ENCODE data around the gene SLC16A6. TPM values are rescaled to one million over a fixed set of nuclear protein-coding genes. Genes with fewer than 3 reads are reported as not detected.
"Not testable (repeated sequence)": the region's sequence is repeated elsewhere in the genome, so short reads cannot be mapped to it uniquely, and the experiment has no call there.

The SLC16A6 gene, protein sequence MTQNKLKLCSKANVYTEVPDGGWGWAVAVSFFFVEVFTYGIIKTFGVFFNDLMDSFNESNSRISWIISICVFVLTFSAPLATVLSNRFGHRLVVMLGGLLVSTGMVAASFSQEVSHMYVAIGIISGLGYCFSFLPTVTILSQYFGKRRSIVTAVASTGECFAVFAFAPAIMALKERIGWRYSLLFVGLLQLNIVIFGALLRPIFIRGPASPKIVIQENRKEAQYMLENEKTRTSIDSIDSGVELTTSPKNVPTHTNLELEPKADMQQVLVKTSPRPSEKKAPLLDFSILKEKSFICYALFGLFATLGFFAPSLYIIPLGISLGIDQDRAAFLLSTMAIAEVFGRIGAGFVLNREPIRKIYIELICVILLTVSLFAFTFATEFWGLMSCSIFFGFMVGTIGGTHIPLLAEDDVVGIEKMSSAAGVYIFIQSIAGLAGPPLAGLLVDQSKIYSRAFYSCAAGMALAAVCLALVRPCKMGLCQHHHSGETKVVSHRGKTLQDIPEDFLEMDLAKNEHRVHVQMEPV
- total RNA-seq, result 0.14 and 0.73 TPM in 2 replicates

DNA sequence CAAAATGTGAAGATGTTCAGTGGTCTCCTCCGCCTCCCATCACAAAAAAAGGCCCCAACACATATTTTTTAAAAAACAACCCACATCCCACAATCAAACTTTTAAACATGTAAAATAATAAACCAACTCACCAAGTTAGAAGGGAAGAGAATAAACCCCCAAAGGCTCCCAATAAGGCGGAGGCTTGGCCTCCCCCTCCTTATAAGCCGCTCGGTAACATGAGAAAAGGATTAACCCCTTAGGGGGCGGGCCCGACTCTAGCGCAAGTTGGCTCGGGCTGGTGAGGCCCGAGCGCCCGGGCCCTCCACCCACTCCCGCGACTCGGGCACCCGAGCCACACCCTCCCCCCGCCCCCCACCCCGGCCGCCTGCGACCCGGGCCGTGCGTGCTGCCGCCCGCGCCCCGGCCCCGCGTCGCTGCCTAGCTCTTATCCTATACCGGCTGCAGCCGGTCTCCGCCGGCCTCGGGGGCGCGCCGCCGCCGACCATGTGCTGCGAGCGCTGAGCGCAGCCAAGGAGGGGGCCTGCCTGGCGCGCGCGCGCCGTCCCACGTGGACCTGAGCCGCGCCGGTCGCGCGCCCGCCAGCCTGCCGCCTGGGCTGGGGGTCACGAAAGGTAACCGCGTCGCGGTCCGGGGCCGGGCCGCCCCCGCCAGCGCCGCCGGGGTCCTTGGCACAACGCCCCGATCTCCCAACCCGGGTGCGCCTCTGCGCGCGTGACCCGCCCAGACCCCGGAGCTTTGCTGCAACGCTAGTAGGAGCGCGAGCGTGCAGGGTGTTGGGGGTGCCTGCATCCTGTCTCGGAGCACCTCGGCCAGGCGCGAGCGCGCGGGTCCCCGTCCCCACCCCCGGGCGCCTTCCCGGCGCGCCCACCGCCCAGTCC, at the start of gene SLC16A6, which contains the start of gene ARSG:
TSS of gene SLC16A6 (minus strand) at position 173 of the 881 bp plus-strand sequence. CDS start 12,807 bp downstream, outside the sequence.
TSS of gene ARSG (plus strand) at position 541 of the 881 bp plus-strand sequence. CDS start 15,999 bp downstream, outside the sequence.
- no peak for DNase-seq (ENCODE audit: low read depth, low spot score)

DNA sequence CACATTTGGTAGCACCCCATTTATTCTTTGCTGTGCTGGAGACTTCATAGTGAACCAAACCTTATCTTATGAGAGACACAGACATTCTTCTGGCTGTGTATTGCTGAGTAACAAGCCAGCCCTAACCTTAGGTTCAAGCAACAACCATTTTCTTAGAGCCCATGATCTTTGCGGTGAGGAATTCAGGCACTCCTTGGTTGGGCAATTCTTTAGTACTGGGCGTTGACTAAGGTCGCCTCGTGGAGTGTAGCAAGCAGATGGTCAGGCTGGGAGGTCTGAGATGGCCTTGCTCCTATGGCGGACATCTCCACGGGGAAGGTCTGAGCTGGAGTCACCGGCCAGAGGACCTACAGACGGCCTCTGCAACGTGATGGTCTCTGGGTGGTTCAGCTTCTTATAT, 43.5 kb upstream of the SLC16A6 start:
- DNase-seq (ENCODE audit: low read depth, low spot score), result no peak

DNA sequence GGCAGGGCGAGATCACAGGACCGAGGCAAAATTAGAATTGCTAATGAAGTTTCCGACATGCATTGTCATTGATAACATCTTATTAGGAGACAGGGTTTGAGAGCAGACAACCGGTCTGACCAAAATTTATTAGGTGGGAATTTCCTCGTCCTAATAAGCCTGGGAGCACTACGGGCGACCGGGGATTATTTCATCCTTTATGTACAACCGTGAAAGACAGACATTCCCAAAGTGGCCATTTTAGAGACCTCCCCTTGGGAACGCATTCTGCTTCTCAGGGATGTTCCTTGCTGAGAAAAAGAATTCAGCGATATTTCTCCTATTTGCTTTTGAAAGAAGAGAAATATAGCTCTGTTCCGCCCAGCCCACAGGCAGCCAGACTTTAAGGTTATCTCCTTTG, 41.0 kb upstream of the SLC16A6 start:
- DNase-seq (ENCODE audit: low read depth, low spot score), result not testable (repeated sequence)

DNA sequence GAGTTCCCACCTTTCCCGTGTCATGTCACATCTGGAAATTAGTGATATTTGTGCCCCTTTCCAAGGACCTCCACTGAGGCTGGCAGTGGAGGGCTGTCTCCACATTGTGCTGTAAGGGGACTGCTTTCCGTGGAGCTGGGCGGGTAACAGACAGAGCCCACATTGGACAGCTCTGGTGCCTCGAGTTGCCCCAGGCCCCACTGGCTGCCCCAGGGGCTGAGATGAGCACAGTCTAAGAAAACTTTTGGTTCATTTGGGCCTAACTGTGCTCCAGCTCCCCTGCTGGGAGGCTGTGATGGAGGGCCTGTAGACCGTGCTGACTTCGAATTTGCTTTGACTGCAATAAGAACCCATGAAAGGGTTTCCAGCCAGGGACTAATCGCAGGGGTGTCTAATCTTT, 38.4 kb upstream of the SLC16A6 start:
- DNase-seq (ENCODE audit: low read depth, low spot score), result no peak

DNA sequence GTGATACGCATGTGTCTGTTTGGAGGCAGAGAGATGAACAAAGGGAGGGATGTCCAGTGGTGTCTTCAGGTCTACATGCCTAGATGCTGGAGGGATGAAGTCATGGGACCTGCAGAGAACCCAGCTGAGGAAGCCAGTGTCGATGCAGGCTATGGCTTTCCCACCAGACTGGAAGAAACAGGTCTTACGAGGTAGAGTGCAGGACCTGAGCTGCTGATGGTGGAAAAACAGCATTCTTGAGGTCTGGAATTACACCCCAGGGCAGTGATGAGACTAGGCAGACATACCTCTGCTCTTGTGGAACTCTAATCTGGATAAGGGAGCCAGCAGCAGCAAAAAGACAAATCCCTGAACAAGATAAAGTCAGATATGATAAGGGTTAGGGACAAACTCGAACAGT, 37.7 kb upstream of the SLC16A6 start:
- no peak for DNase-seq (ENCODE audit: low read depth, low spot score)

DNA sequence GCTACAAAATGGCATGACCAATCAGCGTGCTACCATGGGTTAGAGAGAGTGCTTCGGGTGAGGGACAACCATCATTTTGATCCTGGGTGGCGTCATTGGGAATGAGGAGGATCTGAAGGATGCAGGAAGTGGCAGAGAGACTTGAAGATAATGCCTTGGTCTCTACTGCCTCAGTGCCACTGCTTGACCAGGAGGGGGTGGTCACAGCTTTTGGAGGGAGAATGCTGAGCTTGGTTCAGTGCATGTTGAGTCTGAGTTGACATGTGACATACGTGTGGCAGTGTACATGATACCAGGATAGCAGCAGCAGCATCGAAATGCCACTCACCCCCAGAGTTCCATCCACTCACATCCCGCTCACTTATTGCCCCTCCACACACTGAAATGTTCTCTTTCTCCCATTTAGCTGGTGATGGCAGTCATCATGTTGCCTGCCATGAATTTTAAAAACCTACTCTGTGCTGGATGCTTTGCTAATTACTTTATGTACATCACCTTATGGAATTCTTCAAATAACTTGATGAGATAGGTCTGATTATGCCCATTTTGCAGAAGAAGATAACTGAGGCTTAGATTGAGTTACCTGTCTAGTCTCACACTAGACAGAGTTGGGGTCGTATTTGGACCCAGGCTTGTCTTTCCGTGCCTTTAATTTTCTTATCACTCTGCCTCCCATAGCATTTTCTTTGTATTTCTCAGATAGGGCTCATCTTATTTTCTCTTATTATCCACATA, 37.1 kb upstream of the SLC16A6 start:
- no peak for DNase-seq (ENCODE audit: low read depth, low spot score)

DNA sequence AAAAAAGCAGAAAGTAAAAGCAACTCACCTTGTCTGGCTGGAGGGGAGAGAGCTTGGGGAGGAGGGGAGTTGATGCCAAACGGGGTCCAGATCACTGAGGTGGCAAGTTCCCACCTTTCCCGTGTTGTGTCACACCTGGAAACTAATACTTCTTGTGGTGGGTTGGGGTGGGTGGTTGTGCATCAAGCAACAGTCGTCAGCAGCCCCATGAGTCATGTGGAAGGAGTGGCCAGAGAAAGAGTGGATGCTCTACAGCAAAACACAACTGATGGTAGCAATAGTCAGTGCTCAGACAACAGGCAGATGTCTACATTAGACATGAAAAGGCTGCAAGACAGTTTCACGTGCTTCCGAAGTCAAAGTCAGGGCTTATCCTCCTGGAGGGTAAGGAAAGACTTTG, 35.8 kb upstream of the SLC16A6 start:
- DNase-seq (ENCODE audit: low read depth, low spot score), result no peak

DNA sequence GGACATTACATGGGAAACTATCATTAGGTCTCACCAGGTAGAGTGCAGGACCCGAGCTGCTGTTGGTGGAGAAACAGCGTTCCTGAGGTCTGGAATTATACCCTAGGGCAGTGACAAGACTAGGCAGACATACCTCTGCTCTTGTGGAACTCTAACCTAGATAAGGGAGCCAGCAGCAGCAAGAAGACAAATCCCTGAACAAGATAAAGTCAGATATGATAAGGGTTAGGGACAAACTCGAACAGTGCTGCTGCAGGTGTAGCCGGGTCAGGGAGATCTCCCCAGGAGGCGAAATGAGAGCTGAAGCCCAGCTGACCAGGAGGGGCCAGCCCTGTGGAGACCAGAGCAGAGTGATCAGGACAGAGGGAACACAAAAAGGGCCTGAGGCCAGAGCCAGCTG, 35.0 kb upstream of the SLC16A6 start:
- no peak for DNase-seq (ENCODE audit: low read depth, low spot score)

DNA sequence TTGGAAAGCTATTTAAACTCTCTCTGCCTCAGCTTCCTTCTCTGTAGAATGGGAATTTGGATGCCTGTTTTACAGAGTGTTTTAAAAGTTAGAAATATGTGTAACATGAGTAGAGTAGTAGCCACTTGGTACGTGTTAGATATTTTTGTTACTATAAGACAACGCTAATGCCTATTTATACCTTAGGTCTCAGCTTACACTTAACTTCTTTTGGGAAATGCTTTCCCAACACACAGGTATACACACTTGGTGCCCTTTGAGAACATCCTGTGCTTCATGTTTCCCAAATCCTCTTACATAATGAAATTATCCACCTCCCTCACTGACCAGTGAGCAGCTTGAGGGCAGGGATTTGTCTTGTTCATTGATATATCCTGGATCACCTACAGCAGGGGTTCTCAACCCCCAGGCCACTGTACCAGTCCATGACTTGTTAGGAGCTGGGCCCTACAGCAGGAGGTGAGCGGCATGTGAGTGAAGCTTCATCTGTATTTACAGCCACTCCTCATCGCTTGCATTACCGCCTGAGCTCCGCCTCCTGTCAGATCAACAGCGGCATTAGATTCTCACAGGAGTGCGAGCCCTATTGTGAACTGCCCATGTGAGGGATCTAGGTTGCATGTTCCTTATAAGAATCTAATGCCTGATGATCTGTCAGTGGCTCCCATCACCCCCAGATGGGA, 33.9 kb upstream of the SLC16A6 start:
- DNase-seq (ENCODE audit: low read depth, low spot score), result no peak

DNA sequence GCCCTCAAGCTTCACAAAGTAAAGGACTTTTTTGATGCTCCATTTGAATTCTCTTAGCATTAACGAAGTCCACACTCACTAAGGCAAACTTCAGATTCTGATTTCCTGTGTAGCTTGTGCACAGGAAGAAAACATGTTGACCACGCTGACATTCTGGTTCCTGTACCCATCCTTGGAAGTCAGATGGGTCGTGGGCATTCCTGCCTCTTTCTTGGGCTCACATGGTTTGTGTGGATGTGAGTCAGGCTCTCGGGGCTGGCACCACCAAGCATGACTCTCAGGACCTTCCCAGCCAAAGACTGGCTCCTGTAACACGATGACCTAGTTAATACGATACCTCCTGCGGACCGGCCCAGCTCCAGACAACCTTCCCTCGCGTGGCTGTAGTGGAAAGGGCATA, 33.2 kb upstream of the SLC16A6 start:
- peak; percentile 71 for DNase-seq (ENCODE audit: low read depth, low spot score)

DNA sequence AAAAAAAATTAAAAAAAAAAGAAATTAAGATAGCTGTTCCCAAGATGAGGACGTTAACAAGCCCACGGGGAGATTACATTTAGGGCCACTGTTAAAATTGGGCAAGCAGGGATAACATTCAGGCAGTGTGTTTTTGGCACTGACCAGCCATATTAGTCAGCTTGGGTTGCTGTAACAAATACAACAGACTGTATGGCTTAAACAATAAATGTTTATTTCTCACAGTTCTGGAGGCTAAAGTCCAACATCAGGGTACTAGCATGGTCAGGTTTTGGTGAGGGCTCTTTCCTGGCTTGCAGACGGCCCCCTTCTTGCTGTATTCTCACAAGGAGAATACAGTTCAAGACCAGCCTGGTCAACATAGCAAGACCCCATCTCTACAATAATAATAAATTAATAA, 31.7 kb upstream of the SLC16A6 start:
- no peak for DNase-seq (ENCODE audit: low read depth, low spot score)

DNA sequence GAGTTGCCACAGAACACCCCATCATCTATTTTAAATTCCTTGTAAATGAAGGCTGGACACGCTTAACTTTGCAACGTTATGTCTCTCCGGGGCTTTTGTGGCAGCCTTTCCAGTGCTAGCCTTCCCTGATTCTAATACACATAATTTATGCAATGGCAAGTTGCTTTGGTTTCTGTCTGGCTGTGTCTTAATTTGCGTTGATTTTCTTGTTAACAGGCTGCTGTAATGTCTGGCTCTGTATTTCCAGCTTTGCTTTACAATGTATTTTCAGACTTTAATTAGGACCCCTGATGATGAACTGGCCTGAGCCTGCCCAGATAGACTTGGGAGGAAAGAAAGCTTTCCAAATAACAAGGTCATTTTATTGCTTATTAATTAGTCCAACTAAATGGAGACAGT, 30.6 kb upstream of the SLC16A6 start:
- no peak for DNase-seq (ENCODE audit: low read depth, low spot score)

DNA sequence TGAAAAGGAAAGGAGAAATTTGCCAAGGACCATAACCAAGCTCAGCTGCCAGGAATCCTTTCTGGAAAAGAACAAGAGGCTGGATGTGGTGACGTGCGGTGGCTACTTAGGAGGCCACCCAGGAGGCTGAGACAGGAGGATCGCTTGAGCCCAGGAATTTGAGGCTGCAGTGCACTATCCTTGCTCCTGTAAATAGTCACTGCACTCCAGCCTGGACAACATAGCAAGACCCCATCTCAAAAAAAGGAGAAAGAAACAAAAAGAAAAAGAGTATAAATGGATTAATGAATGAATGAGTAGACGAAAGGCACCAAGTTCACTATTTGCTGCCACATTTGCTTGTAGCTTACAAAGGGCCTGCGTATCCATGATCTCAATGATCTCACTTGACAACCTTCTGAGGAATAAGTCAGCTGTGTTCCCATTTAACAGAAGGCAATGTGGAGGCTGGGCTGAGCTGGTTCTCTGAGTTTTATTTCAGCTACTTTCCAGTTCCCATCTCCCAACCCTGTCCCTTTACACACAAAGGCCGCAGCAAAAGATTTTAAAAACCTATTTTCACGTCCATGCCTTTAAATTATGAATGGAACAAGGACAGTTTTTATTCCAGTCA, 30.1 kb upstream of the SLC16A6 start:
- DNase-seq (ENCODE audit: low read depth, low spot score), result no peak

DNA sequence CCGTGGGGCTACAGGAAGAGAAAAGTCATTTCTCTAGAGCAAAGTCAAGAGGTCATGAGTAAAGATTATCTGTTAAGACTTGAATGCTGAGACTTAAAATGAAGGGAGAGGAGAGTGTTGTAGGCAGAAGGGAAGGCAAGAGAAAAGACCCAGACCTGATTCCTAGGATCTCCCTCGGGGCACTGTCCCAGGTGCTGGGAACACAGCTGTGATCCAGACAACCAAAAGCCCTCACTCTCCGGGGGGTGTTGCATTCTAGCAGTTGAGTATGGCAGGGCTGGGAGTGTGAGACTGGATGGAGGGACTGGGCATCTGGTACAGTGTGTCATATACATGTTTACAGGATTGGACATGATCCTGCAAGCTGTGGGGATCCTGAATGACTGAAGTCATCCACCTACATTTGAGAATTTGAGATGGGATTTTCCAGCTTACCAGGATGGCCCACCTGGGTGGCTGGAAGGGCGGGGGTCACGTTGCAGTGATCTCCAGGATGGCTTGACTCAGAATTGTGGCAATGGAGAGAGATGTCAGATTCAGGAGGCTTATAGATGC, 29.5 kb upstream of the SLC16A6 start:
- no peak for DNase-seq (ENCODE audit: low read depth, low spot score)

DNA sequence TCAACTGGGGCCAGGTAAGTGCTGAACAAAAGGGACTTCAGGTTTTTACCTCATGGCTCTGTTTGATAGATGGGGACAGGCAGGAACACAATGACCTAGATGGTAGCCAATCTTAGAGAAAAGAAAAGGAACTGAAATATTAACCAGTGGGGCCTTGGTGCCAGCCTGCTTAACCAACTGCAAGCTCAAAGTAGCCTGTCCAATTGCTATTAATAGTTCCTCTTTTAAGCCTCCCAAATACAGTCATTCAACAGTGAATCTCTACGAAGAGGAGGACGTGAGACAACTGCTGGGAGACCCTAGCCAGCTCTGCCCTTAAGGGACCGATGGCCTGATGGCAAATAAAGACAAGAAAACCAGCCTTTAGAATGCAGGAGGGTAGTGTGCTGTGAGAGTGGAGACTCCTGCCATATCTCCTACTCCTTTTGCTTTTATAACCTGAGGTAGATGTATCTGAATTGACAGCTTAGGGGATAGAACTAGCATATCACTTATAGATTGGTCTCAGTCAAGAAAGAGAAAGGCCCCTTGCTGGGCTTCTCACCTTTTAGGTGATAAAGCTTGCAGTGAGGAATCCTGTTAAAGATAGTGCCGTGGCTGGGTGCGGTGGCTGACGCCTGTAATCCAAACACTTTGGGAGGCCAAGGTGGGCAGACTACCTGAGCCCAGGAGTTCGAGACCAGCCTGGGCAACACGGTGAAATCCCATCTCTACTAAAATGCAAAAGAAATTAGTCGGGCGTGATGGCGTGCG, 28.7 kb upstream of the SLC16A6 start:
- no peak for DNase-seq (ENCODE audit: low read depth, low spot score)

DNA sequence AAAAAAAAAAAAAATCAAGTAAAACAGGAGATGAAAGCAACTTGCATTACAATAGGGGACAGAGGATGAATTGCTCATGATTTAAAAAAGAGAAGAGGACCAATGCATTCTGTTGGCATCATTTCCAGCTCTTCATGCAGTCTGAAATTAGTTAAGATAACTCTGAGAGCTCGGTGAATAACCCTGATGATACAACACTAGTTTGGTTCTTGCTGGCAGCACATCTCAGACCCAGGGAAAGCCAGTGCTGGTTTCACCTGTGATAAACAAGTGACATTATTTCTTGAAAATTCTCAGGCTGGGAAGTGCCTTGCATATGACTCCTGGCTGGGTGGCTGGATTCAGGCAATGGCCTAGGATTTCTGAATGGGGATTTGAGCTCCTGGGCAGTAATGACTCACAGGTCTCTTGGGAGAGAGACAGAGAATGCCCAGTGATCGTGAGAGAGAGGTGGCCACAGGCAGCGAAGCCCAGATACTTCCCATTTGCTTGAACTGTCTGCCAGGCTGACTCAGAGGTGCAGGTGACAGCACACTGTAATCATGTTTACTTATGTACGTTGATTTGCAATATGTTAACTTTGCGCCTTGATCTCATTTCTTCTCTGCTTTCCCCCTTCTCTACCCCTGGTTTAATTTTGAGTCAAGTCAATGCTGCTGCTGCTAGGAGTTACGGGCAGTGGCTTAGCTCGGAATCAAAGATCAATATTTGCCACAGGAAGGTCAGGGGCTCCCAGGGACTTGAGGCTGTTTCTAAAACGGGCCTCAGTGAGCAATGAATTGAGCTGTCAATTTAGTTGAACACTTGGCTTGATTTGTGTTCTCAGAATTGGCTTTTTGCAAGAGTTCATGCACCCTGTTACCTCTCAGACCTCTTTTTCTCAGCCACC, 27.4 kb upstream of the SLC16A6 start:
- no peak for DNase-seq (ENCODE audit: low read depth, low spot score)

DNA sequence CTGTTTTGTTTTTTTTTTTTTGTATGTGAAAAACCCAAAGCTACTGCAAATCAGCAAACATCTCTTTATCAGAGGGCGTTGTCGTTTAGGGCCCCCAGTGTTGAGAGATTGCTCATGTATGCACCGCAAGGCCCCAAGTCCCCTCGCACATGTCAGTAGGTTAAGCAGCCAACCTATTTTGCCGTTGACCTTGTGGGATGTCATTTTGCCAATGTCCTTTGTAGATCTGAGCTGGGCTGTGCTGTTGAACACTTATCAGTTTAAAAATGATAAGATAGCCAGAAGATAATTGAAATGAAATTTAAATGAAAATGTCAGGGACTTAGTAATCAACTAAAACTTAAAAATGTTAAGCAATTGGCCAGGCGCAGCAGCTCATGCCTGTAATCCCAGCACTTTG, 26.5 kb upstream of the SLC16A6 start:
- DNase-seq (ENCODE audit: low read depth, low spot score), result no peak

DNA sequence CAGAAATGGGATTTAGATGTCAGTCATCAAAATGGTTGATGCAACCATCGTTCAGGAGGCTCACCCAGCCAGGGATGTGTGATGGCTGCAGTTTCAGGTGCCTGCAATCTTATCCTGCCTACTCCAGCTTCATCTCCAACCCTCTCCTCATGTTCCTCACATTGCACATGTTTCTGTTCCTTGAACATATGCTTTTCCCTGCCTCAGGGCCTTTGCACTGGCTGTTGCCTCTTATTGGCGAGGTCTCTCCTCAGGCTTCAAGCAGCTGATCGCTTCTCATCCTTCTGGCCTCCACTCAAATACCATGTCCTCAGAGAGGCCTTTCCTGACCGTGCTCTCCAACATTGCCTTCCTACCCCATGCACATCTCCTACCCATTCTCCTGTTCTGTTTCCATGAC, 25.0 kb upstream of the SLC16A6 start:
- DNase-seq (ENCODE audit: low read depth, low spot score), result no peak
